Umbilical cord (tissue), 2 donors: ENCODE results near the gene ACOT12. TPM values are rescaled to one million over a fixed set of nuclear protein-coding genes. Genes with fewer than 3 reads are reported as not detected.
"Not testable (repeated sequence)": the region's sequence is repeated elsewhere in the genome, so short reads cannot be mapped to it uniquely, and the experiment has no call there.

Source experiments
- DNase-seq: peaks from one replicate; pipeline ENCODE4 v3.0.0-alpha.2; 2015; ENCODE audit warnings: low spot score
- total RNA-seq: library from RNA; depleted of rRNA; stranded (reverse); fragments of >200 nt; gene quantifications from one replicate; pipeline ENCODE4 v1.2.3, GENCODE V29; 2014; ENCODE audit warnings: low replicate concordance; ENCODE audit not compliant: insufficient read depth

ACOT12 gene
- total RNA-seq, 1 donor from 2014 or later = 4.6 TPM

- no peak for DNase-seq
Measured at GRCh38 chr5:81344736-81345135, 49.2 kb downstream of the ACOT12 start.

- DNase-seq = not testable (repeated sequence)
Measured at GRCh38 chr5:81338213-81338612, 55.7 kb downstream of the ACOT12 start.

GRCh38 chr5:81337803-81338202, 56.1 kb downstream of the ACOT12 start:
- DNase-seq = no peak

GRCh38 chr5:81336556-81336955, 57.4 kb downstream of the ACOT12 start:
- DNase-seq = peak; percentile 10

GRCh38 chr5:81335946-81336345, 58.0 kb downstream of the ACOT12 start:
- DNase-seq = no peak

GRCh38 chr5:81334304-81335061, 59.5 kb downstream of the ACOT12 start:
- peak; percentile 75 for DNase-seq

- DNase-seq = no peak
Measured at GRCh38 chr5:81326554-81326953, 67.4 kb downstream of the ACOT12 start.

- DNase-seq = no peak
Measured at GRCh38 chr5:81317536-81317935, 76.4 kb downstream of the ACOT12 start.

GRCh38 chr5:81316571-81316970, 77.4 kb downstream of the ACOT12 start:
- no peak for DNase-seq

GRCh38 chr5:81315830-81316229, 78.1 kb downstream of the ACOT12 start:
- DNase-seq = no peak

- DNase-seq = no peak
Measured at GRCh38 chr5:81315336-81315735, 78.6 kb downstream of the ACOT12 start.

- no peak for DNase-seq
Measured at GRCh38 chr5:81314581-81314980, 79.4 kb downstream of the ACOT12 start.

- DNase-seq = no peak
Measured at GRCh38 chr5:81313686-81314085, 80.2 kb downstream of the ACOT12 start.

- no peak for DNase-seq
Measured at GRCh38 chr5:81313278-81313677, 80.7 kb downstream of the ACOT12 start.

- DNase-seq = no peak
Measured at GRCh38 chr5:81310402-81311063, 83.4 kb downstream of the ACOT12 start.

GRCh38 chr5:81308836-81309235, 85.1 kb downstream of the ACOT12 start:
- no peak for DNase-seq

- no peak for DNase-seq
Measured at GRCh38 chr5:81305785-81306184, 88.1 kb downstream of the ACOT12 start.

- DNase-seq = no peak
Measured at GRCh38 chr5:81303563-81303962, 90.4 kb downstream of the ACOT12 start.

- DNase-seq = no peak
Measured at GRCh38 chr5:81302596-81302995, 91.3 kb downstream of the ACOT12 start.

GRCh38 chr5:81301271-81302015, 92.5 kb downstream of the ACOT12 start, which contains the start of gene ZCCHC9:
Gene ZCCHC9, plus strand, starts transcription at chr5:81301587. Its CDS starts 3,171 bp downstream, at chr5:81304758.
- peak; percentile 97 for DNase-seq

- no peak for DNase-seq
Measured at GRCh38 chr5:81300921-81301270, 93.0 kb downstream of the ACOT12 start.

- no peak for DNase-seq
Measured at GRCh38 chr5:81297531-81297930, 96.4 kb downstream of the ACOT12 start.
